ENCODE data around the gene NXPH3.

- TF ChIP-seq POLR2AphosphoS5 (IDR thresholded peaks at IDR 0.05; ENCODE audit: low read depth, low read length) (no peak), TAF1 (IDR thresholded peaks at IDR 0.05; ENCODE audit: low read depth, low read length) (no peak), POLR2A (IDR thresholded peaks at IDR 0.05; ENCODE audit: low read depth, low read length) (no peak)
Measured at GRCh38 chr17:49571764-49572163, 3.9 kb upstream of the NXPH3 start.

Measured in GM12891 (cell line).